ENCODE data around the gene KEAP1.
A peak's percentile ranks its signal among the peaks of the same experiment; 100 is the strongest.

Gene KEAP1

DNA sequence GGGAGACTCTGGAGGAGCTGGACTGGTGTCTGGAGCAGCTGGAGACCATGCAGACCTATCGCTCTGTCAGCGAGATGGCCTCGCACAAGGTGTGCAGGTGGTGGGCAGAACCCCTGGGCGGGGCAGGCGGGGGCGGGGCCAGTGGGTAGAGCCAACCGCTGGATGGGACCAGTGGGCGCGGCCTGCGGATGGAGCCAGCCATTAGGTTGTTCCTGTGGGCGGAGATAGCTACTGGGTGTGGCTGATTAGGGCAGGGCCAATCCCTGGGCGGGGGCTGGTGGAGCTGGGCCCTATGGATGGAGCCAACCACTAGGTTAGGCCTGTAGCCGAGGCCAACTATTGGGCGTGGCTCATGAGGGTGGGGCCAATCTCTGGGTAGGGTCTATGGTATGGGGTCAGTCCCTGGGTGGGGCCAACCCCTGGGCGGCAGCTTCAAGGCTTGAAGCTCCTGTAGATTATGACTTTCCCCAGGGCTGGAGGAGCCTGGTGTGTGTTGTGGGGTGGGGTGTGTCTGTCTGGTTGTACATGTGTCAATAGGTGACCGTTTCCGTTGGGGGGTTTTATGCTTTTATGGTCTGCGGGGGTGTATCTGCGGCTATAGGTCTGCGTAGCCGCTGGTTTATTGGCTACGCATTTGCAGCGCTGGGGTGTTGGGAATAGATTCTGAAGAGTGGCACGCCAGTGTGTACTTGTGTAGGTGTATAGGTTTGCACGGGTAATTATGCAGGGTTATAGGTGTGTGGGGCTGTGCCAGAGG is 52.1 kb downstream of the KEAP1 start:
- DNase-seq (ENCODE audit: low spot score), result no peak
- FAIRE-seq, result no peak

GRCh38 chr19:10450191-10450852 is 52.8 kb downstream of the KEAP1 start:
- FAIRE-seq (no peak), DNase-seq (ENCODE audit: low spot score) (no peak)

DNA sequence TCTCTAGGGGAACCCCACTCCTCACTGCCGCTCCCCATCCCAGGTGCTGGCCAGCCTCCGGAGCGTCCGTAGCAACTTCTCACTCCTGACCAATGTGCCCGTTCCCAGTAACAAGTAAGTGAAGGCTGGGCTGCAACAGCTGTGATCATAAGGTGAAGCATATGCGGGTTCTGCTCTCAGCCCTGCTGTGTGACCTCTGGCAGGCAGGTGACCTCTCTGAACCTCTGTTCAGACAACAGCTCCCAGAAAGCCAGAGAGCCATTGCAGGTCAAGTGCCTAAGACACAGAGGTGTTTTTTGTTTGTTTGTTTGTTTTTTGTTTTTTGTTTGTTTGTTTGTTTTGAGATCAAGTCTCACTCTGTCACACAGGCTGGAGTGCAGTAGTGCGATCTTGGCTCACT is 54.1 kb downstream of the KEAP1 start:
- DNase-seq (ENCODE audit: low spot score) (no peak), FAIRE-seq (no peak)

GRCh38 chr19:10442698-10443097 is 60.5 kb downstream of the KEAP1 start:
- FAIRE-seq, result peak; percentile 58

GRCh38 chr19:10439588-10439987 is 63.6 kb downstream of the KEAP1 start:
- FAIRE-seq, result no peak
- no peak for DNase-seq (ENCODE audit: low spot score)

More at GRCh38 chr19:10442698-10443097, 60.5 kb downstream of the KEAP1 start:
- no peak for DNase-seq (ENCODE audit: low spot score)
